PFSK-1 (cell line): ENCODE measurements around the gene PIK3CD.

Experiments
- FOXP2 ChIP-seq: optimal IDR thresholded peaks from 2 replicates; pipeline ENCODE3; 2011; ENCODE audit warnings: borderline replicate concordance, control low read depth, inconsistent platforms; ENCODE audit not compliant: insufficient read depth; ENCODE audit errors: extremely low read length, extremely low read depth
- POLR2AphosphoS5 ChIP-seq: IDR thresholded peaks from 2 replicates; pipeline ENCODE4 v1.6.1; 2012; ENCODE audit warnings: low read depth, mild to moderate bottlenecking, control low read depth, low read length, moderate library complexity
- REST ChIP-seq, 2 experiments: IDR thresholded peaks; 2 replicates each; pipeline versions ENCODE4 v1.6.1 to v1.8.0; 2011 to 2012; ENCODE audit warnings: low read depth in 2 of 2, low read length in 2 of 2, control low read depth in 1 of 2, inconsistent platforms in 1 of 2, mild to moderate bottlenecking in 1 of 2, moderate library complexity in 1 of 2; ENCODE audit not compliant: insufficient read depth in 1 of 2
- SIN3A ChIP-seq: IDR thresholded peaks from 2 replicates; pipeline ENCODE4 v1.6.1; 2012; ENCODE audit warnings: mild to moderate bottlenecking, low read length, moderate library complexity, borderline replicate concordance; ENCODE audit not compliant: insufficient read depth
- TAF1 ChIP-seq: IDR thresholded peaks from 2 replicates; pipeline ENCODE4 v1.6.1; 2012; ENCODE audit warnings: low read length, control low read depth, borderline replicate concordance; ENCODE audit not compliant: insufficient read depth

The PIK3CD gene

GRCh38 chr1:9613625-9614299, 37.8 kb upstream of the PIK3CD start:
- TF ChIP-seq POLR2AphosphoS5 (no peak), FOXP2 (no peak), TAF1 (no peak), SIN3A (no peak), REST (IDR thresholded peaks at IDR 0.05; ENCODE audit: insufficient read depth in 1 of 2, low read depth in 2 of 2, low read length in 2 of 2) (no peak)

DNA sequence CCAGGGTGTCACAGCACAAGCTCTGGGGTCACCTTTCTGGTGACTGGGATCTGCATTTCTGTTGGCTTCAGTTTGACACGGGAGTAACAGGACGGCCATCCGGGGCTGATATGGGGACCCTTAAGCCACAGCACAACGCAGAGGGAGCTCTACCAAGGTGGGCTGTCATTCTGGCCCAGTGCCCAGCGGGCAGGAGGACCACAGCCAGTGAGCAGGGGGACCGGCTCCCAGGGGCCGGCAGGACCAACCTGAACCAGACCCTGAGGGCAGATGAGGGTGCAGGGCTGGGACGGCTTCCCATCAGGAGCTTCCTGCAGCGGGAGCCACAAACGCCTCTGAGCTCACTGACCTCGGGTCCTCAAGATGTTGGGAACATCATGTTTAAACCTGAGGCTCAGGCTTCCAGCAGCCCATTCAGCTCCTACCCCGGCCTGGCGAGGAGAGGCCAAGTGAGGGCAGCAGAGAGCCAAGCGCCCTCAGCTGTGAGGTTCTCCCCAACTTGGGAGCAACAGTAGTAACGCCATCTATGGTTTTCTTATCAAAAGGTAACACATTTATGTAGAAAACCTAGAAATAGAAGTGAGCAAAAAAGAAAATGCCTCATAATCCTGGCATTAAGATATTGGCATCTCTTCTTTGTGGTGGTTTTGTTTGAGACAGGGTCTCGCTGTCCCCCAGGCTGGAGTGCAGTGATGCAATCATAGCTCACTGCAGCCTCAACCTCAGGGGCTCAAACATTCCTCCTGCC, 36.0 kb upstream of the PIK3CD start:
- TF ChIP-seq POLR2AphosphoS5 (no peak), TAF1 (no peak), SIN3A (no peak), FOXP2 (no peak), REST (IDR thresholded peaks at IDR 0.05; ENCODE audit: insufficient read depth in 1 of 2, low read depth in 2 of 2, low read length in 2 of 2) (no peak)

DNA sequence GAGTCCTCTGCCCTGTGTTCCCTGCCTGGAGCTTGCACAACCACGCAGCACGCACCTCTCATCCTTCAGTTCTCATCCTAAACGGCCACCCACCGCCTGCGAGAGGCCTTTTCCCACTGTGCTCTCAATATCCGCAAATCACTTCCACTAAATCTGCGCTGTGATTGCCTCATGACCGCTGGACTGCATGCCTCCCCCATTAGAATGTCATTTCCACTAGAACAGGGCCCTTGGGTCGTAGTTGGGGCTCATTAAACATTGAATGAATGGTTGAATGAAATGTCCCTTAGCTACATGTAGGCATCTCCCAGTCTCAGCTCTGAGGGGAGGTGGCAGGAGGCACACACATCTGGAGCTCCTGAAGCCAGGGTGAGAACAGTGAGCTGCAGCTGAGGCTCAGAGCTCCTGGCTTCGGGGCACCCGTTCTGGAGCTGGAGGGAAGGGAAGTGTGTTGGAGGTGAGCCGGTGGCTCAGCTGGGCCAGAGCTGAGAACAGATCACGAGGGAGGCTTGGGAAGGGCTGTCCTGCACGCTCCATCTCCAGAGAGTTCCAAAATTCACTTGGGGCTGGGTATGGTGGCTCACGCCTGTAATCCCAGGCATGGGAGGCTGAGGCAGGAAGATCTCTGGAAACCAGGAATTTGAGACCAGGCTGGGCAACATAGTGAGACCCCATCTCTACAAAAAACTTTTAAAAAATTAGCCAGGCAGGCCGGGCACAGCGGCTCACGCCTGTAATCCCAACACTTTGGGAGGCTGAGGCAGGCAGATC, 32.4 kb upstream of the PIK3CD start:
- TF ChIP-seq SIN3A (no peak), TAF1 (no peak), FOXP2 (no peak), POLR2AphosphoS5 (no peak), REST (IDR thresholded peaks at IDR 0.05; ENCODE audit: insufficient read depth in 1 of 2, low read depth in 2 of 2, low read length in 2 of 2) (no peak)

GRCh38 chr1:9621032-9621431, 30.5 kb upstream of the PIK3CD start:
- TF ChIP-seq TAF1 (no peak), SIN3A (no peak), POLR2AphosphoS5 (no peak), FOXP2 (no peak), REST (IDR thresholded peaks at IDR 0.05; ENCODE audit: insufficient read depth in 1 of 2, low read depth in 2 of 2, low read length in 2 of 2) (no peak)
